Nephron progenitor cell (in vitro differentiated cells): ENCODE data around the gene CCDC85B.

Experiments used
- DNase-seq: peaks from one replicate; pipeline ENCODE4 v3.0.0; 2021
- H3K27ac Mint-ChIP-seq: 2 replicates; pipeline ENCODE4 v1.8.0; 2021; ENCODE audit warnings: mild to moderate bottlenecking, moderate library complexity, mixed read lengths
- H3K27me3 Mint-ChIP-seq: 2 replicates; pipeline ENCODE4 v1.8.0; 2021; ENCODE audit warnings: mild to moderate bottlenecking, low read depth, mixed read lengths; ENCODE audit not compliant: poor library complexity
- H3K36me3 Mint-ChIP-seq: 2 replicates; pipeline ENCODE4 v1.8.0; 2021; ENCODE audit warnings: low read depth, mixed read lengths
- H3K4me1 Mint-ChIP-seq: 2 replicates; pipeline ENCODE4 v1.8.0; 2021; ENCODE audit warnings: mixed read lengths
- H3K4me3 Mint-ChIP-seq: 2 replicates; pipeline ENCODE4 v1.8.0; 2021; ENCODE audit warnings: mild to moderate bottlenecking, moderate library complexity, mixed read lengths
- H3K9me3 Mint-ChIP-seq: 2 replicates; pipeline ENCODE4 v1.8.0; 2021; ENCODE audit warnings: mild to moderate bottlenecking, moderate library complexity, mixed read lengths
- TF ChIP-seq, protein P1 (sequence below): fragments of 200-600 bp; sonication (generic); IDR thresholded peaks from 2 replicates; pipeline ENCODE4 v1.5.0; 2021; ENCODE audit warnings: antibody characterized with exemption

The CCDC85B gene

GRCh38 chr11:65856689-65857499 lies 33.6 kb upstream of the CCDC85B start:
- Mint-ChIP-seq H3K36me3 (peaks cover 44% of the 10 kb centered on the region), H3K9me3 (peaks cover 3% of the 10 kb centered on the region), H3K27ac (peak overlapping the region; percentile 97), H3K4me3 (peak overlapping the region; percentile 93), H3K4me1 (peaks cover 52% of the 10 kb centered on the region), H3K27me3 (peaks cover 5% of the 10 kb centered on the region)
- TF ChIP-seq, protein P1, sequence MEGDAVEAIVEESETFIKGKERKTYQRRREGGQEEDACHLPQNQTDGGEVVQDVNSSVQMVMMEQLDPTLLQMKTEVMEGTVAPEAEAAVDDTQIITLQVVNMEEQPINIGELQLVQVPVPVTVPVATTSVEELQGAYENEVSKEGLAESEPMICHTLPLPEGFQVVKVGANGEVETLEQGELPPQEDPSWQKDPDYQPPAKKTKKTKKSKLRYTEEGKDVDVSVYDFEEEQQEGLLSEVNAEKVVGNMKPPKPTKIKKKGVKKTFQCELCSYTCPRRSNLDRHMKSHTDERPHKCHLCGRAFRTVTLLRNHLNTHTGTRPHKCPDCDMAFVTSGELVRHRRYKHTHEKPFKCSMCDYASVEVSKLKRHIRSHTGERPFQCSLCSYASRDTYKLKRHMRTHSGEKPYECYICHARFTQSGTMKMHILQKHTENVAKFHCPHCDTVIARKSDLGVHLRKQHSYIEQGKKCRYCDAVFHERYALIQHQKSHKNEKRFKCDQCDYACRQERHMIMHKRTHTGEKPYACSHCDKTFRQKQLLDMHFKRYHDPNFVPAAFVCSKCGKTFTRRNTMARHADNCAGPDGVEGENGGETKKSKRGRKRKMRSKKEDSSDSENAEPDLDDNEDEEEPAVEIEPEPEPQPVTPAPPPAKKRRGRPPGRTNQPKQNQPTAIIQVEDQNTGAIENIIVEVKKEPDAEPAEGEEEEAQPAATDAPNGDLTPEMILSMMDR, result no peak
- peak; percentile 72 for DNase-seq

GRCh38 chr11:65857500-65857852 lies 33.0 kb upstream of the CCDC85B start:
- Mint-ChIP-seq H3K27ac (no peak overlapping the region), H3K4me1 (peaks cover 54% of the 10 kb centered on the region), H3K9me3 (no peaks in the 10 kb centered on the region), H3K27me3 (peaks cover 5% of the 10 kb centered on the region), H3K4me3 (peak overlapping the region; percentile 93), H3K36me3 (peaks cover 39% of the 10 kb centered on the region)
- DNase-seq, result no peak
- TF ChIP-seq, protein P1, result no peak

GRCh38 chr11:65857853-65858680 lies 32.4 kb upstream of the CCDC85B start, which contains the start of gene CFL1:
TSS of gene CFL1 (minus strand) at chr11:65858180. CDS start at chr11:65858099, 81 bp downstream.
- TF ChIP-seq, protein P1, result no peak
- Mint-ChIP-seq H3K4me1 (peaks cover 58% of the 10 kb centered on the region), H3K27ac (peak within 1 kb of the TSS; percentile 100), H3K27me3 (peaks cover 5% of the 10 kb centered on the region), H3K4me3 (peak within 1 kb of the TSS; percentile 93), H3K36me3 (peaks cover 44% of the 10 kb centered on the region), H3K9me3 (no peaks in the 10 kb centered on the region)
- DNase-seq, result peak; percentile 96

GRCh38 chr11:65858681-65859087 lies 31.8 kb upstream of the CCDC85B start:
- Mint-ChIP-seq H3K4me1 (peaks cover 58% of the 10 kb centered on the region), H3K36me3 (peaks cover 38% of the 10 kb centered on the region), H3K4me3 (peak overlapping the region; percentile 87), H3K9me3 (no peaks in the 10 kb centered on the region), H3K27ac (peak overlapping the region; percentile 100), H3K27me3 (peaks cover 7% of the 10 kb centered on the region)
- TF ChIP-seq, protein P1, result no peak
- no peak for DNase-seq

DNA sequence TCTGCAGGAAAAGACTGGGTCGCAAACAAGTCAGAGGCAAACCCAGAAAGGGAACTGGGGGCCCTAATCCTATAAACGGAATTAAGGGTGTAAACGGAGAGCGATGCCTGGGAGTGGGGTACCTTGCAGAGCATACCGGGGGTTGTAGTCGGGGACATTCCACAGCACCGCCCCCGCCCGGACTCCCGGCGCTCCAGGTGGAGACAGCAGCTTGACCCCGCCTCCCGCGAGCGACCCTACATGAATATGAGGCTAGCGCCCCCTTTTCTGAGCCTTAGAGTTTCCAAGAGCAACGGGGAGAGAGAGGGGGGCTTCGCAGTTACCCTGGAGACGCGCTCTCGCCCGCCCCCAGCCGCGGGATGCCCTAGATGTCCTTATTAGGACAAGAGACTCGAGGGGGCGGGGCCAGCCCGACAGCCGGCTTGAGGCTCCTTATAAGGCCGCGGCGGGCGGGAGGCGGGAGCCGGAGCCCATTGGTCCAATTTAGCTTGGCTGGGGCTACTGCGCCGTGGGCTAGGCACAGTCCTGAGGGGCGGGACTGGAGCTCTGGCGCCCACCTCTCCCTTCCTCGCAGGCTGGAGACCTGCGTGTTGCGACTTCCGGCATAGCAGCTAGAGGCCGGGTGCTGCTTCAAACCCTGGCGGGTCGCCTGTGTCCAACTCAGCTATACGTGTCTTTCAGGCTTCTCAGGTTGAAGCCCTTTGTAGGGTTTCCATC lies 31.2 kb upstream of the CCDC85B start:
- H3K27me3 Mint-ChIP-seq, result peaks cover 11% of the 10 kb centered on the region
- peaks cover 56% of the 10 kb centered on the region for H3K4me1 Mint-ChIP-seq
- TF ChIP-seq, protein P1, result no peak
- no peaks in the 10 kb centered on the region for H3K9me3 Mint-ChIP-seq
- H3K27ac Mint-ChIP-seq, result peak overlapping the region; percentile 100
- DNase-seq, result peak; percentile 99
- H3K4me3 Mint-ChIP-seq, result peak overlapping the region; percentile 87
- peaks cover 32% of the 10 kb centered on the region for H3K36me3 Mint-ChIP-seq
